Colonic mucosa (tissue), 4 donors: ENCODE results near the gene EPO. TPM values are rescaled to one million over a fixed set of nuclear protein-coding genes. Genes with fewer than 3 reads are reported as not detected.

ENCODE experiments used
- DNase-seq: peaks from one replicate; pipeline ENCODE4 v3.0.0-alpha.2; 2020
- H3K27ac ChIP-seq: fragments of 200-600 bp; one replicate; pipeline ENCODE4 v1.8.0; 2021
- H3K27me3 ChIP-seq: fragments of 200-600 bp; one replicate; pipeline ENCODE4 v1.8.0; 2021
- H3K36me3 ChIP-seq: fragments of 200-600 bp; one replicate; pipeline ENCODE4 v1.8.0; 2021
- H3K4me1 ChIP-seq: fragments of 200-600 bp; one replicate; pipeline ENCODE4 v1.8.0; 2021; ENCODE audit warnings: mild to moderate bottlenecking
- H3K4me3 ChIP-seq: fragments of 200-600 bp; one replicate; pipeline ENCODE4 v1.8.0; 2021
- H3K9ac ChIP-seq, 2 donors: one replicate each; pipeline ENCODE4 v1.7.0; 2013; ENCODE audit warnings: control low read depth in 2 of 2, low read depth in 2 of 2, low read length in 2 of 2
- H3K9me3 ChIP-seq: fragments of 200-600 bp; one replicate; pipeline ENCODE4 v1.8.0; 2021
- intact Hi-C: fragments of 100-400 bp; cut with DNase I; formaldehyde crosslinking; loops from one replicate; pipeline ENCODE4 v1.14.1; 2022
- total RNA-seq, 2 donors: library from RNA; stranded (reverse); fragmentation: NEBNext Ultra II Directional in 1 of 2; extraction: Animal tissue kit (Norgen Biotek cat#: 25700) in 1 of 2; gene quantifications; one replicate each; pipeline ENCODE4 v1.2.1, GENCODE V29; 2021
- TF ChIP-seq, protein P1 (sequence below): fragments of 200-600 bp; IDR thresholded peaks from one replicate; pipeline ENCODE4 v1.8.0; 2022; ENCODE audit warnings: antibody characterized with exemption, mild to moderate bottlenecking
- donor health status: healthy.
- donor health status: DM: no; HTN: no; CAD: no.
- donor health status: DM: no; HTN: no; CAD: no.

The EPO gene
- total RNA-seq, 2 donors from 2014 or later: not detected

DNA sequence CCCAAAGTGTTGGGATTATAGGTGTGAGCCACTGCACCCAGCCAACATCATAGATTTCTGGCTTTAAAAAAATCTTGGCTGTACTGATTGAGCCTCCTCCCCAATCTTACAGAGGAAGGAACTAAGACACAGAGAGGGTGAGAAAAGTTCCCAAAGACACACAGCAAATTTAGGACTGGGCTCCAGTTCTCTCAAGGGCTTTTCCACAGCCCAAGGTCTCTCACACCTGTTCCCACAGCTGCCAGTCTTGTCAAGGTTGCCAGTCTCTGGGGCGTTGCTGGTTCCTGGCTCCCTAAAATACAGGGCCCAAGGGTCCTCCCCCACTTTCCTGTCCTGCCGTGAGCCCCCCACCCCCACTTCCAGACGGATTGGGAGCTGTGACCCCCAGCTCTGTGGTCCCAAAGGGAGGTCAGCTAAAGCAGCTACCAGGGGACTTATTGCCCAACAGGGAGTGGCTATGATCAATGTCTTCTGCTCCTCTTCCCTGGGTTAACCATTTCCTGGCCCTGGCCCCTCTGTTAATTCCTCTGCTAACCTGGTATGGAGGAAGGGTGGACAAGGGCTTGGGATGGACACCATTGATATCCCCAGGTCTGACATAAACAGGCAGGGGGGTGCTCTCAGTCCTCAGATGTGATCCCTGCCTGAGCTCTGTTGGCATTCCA lies 10.0 kb downstream of the EPO start:
- TF ChIP-seq, protein P1, sequence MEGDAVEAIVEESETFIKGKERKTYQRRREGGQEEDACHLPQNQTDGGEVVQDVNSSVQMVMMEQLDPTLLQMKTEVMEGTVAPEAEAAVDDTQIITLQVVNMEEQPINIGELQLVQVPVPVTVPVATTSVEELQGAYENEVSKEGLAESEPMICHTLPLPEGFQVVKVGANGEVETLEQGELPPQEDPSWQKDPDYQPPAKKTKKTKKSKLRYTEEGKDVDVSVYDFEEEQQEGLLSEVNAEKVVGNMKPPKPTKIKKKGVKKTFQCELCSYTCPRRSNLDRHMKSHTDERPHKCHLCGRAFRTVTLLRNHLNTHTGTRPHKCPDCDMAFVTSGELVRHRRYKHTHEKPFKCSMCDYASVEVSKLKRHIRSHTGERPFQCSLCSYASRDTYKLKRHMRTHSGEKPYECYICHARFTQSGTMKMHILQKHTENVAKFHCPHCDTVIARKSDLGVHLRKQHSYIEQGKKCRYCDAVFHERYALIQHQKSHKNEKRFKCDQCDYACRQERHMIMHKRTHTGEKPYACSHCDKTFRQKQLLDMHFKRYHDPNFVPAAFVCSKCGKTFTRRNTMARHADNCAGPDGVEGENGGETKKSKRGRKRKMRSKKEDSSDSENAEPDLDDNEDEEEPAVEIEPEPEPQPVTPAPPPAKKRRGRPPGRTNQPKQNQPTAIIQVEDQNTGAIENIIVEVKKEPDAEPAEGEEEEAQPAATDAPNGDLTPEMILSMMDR: no peak
- intact Hi-C loops: no loop called here
- Histone ChIP-seq H3K27ac (no peak overlapping the region), H3K36me3 (no peaks in the 10 kb centered on the region), H3K4me1 (peaks cover 5% of the 10 kb centered on the region), H3K9ac (no peak overlapping the region), H3K27me3 (no peaks in the 10 kb centered on the region), H3K9me3 (no peaks in the 10 kb centered on the region), H3K4me3 (no peak overlapping the region)
- DNase-seq: no peak

DNA sequence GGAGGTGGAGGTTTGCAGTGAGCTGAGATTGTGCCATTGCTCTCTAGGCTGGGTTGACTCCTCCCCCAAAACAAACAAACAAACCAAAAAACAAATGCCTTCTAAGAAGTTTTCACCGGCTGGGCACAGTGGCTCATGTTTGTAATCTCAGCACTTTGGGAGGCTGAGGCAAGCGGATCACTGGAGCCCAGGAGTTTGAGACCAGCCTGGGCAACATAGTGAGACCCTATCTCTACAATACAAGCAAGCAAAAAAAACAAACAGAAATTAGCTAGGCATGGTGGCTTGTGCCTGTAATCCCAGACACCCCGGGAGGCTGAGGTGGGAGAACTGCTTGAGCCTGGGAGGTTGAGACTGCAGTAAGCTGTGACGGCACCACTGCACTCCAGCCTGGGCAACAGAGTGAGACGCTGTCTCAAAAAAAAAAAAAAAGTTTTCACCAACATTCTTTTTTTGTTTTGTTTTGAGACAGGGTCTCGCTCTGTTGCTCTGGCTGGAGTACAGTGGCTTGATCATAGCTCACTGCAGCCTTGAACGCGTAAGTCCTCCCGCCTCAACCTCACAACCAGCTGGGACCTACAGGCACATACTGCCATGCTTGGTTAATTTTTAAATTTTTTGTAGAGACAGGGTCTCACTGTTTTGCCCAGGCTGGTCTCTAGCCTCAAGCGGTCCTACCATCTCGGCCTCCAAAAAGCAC lies 11.8 kb downstream of the EPO start:
- TF ChIP-seq, protein P1: no peak
- DNase-seq: no peak
- Histone ChIP-seq H3K9me3 (no peaks in the 10 kb centered on the region), H3K4me1 (no peaks in the 10 kb centered on the region), H3K27ac (no peak overlapping the region), H3K36me3 (no peaks in the 10 kb centered on the region), H3K27me3 (no peaks in the 10 kb centered on the region), H3K9ac (no peak overlapping the region), H3K4me3 (no peak overlapping the region)
- intact Hi-C loops: no loop called here

DNA sequence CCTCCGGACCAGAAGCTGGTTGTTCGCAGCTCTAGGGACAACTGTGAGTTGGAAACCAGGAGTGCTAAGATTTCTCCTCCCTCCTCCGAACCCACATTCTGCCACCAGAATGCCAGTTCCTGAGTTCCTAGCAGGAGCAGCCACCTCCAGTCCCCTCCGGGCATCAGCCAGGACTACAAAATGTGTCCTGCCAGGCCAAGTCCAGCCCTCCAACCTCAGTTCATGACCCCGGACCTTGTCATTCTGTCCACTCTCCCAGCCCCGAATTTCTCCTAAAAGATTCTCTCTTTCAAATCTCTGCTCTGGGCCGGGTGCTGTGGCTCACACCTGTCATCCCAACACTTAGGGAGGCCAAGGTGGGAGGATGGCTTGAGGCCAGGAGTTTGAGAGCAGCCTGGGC lies 15.5 kb downstream of the EPO start:
- TF ChIP-seq, protein P1: no peak
- intact Hi-C loops: no loop called here
- H3K4me3 ChIP-seq: no peak overlapping the region
- DNase-seq: no peak
- H3K27ac ChIP-seq: no peak overlapping the region
- no peaks in the 10 kb centered on the region for H3K27me3 ChIP-seq
- H3K9ac ChIP-seq: no peak overlapping the region
- H3K4me1 ChIP-seq: no peaks in the 10 kb centered on the region
- no peaks in the 10 kb centered on the region for H3K36me3 ChIP-seq
- H3K9me3 ChIP-seq: no peaks in the 10 kb centered on the region

DNA sequence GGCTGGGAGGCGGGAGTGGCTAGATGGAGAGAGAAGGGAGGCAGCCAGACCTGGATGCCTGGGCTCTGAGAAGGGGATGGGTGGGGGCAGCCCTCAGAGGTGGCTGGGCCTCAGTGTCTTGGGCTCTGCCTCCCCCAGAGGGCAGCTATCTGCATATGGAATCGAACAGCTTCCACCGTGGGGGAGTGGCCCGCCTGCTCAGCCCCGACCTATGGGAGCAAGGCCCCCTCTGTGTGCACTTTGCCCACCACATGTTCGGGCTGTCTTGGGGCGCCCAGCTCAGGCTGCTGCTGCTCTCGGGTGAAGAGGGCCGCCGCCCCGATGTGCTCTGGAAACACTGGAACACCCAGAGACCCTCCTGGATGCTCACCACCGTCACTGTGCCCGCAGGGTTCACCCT lies 16.4 kb downstream of the EPO start:
- no peak for DNase-seq
- intact Hi-C loops: no loop called here
- no peak overlapping the region for H3K27ac ChIP-seq
- H3K9ac ChIP-seq: no peak overlapping the region
- TF ChIP-seq, protein P1: no peak
- no peaks in the 10 kb centered on the region for H3K9me3 ChIP-seq
- H3K4me1 ChIP-seq: no peaks in the 10 kb centered on the region
- H3K4me3 ChIP-seq: no peak overlapping the region
- no peaks in the 10 kb centered on the region for H3K36me3 ChIP-seq
- no peaks in the 10 kb centered on the region for H3K27me3 ChIP-seq

DNA sequence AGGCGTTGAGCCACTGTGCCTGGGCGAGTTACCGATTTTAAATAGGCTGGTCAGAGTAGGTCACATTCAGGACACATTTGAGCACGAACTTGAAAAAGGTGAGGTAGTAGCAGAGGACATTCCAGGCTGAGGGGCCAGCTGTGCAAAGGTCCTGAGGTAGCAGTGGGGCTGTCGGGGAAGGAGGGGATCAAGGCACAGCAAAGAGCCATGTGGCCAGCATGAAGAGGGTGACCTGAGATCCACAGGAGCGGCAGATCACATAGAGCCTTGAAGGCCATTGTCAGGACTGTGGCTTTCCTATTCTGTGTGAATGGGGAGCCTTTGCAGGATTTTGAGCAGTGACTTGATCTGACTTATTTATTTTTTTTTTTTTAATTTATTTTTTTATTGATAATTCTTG lies 19.7 kb downstream of the EPO start:
- H3K4me3 ChIP-seq: no peak overlapping the region
- H3K27ac ChIP-seq: no peak overlapping the region
- H3K9me3 ChIP-seq: no peaks in the 10 kb centered on the region
- intact Hi-C loops: no loop called here
- H3K27me3 ChIP-seq: no peaks in the 10 kb centered on the region
- TF ChIP-seq, protein P1: no peak
- no peak overlapping the region for H3K9ac ChIP-seq
- no peaks in the 10 kb centered on the region for H3K4me1 ChIP-seq
- H3K36me3 ChIP-seq: no peaks in the 10 kb centered on the region
- DNase-seq: no peak
